ENCODE results near the gene SLTM. TPM values are rescaled to one million over a fixed set of nuclear protein-coding genes. Genes with fewer than 3 reads are reported as not detected.
"Not testable (repeated sequence)": the region's sequence is repeated elsewhere in the genome, so short reads cannot be mapped to it uniquely, and the experiment has no call there.

Gene SLTM
- total RNA-seq, 1 donor from 2014 or later = 96.1 TPM

DNA sequence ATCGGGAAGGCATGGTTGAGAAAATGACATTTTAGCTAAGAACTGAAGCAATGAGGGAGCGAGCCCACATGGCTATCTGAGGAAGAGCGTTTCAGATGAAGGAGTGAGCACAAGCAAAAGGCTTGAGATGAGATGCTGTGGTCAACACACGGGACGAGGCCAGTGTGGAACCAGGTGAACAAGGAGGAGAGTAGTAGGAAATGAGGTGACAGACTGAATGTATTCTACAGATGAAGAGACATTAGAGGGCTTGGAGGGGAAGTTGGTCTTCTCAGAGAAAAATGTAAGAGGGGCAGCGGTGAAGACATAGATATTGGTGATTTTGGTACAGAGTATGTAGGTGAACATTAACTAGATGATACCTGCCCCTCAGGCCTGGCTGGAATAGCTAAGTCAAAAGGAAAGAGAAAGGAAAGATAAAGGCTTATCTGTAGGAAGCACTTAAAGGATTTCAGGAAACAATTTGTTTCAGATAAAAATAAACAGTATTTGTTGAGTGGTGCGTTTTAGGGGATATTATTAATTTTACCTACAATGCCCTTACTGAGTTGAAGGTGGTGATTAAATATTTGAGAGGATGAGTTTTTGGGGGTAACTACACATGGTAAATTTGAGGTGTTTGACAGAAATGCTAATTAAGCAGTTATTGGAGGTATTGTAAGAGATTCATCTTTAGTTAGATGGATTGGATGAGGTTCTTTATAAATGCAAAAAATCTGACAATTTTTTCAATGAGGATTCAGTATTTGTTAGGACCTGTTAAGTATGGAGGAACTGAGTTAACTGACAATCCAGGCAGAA is 57.0 kb downstream of the SLTM start:
- DNase-seq = no peak

DNA sequence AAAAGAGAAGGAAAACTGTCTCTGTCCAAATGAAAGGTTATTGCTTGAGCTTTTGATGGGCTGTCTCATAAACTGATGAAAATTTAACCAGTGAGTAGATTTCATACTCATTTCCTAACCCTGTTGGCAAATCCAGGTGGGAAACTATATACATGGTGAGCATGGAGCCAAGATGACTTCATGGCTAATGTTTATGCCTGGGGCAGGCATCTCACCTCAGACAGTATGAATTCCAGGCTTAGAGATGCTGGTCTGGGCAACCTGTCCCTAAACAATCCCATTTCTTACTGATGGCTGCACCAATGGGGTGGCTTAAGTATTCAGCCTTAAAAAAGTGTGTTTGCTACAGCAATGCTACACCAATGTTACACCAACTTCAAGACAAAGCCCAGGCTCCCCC is 58.1 kb downstream of the SLTM start:
- no peak for DNase-seq

DNA sequence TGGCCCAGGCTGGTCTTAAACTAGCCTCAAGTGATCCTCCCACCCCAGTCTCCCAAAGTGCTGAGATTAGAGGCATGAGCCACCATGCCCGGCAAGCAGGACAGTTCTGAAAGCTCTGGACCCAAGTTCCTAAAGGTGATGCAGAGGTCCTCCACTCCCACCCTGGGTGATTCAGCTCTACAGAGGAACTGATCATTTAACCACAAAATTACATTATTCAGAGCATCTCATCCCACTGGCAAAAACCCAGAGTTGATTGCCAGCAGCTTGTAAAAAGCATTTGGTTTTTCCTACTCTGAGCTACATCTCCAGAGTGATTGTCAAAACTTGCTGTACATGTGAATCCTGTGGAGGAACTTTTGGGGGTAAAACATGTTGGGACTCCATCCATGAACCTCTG is 60.2 kb downstream of the SLTM start:
- DNase-seq = no peak

DNA sequence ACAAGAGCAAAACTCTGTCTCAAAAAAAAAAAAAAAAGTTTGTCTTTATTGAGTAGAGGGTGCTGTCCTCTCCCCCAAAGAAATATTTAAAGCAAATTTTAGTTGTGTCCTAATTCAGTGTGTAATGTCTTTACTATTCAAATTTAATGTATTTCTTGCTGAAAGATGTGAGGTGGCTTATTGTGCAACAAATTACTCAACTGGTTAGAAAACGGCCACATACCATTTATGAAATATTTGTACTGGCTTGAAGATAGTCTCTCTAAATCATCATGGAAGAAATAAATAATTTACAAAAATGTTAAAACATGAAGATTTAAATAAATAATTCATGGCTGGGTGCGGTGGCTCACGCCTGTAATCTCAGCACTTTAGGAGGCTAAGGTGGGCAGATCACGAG is 63.0 kb downstream of the SLTM start:
- no peak for DNase-seq

DNA sequence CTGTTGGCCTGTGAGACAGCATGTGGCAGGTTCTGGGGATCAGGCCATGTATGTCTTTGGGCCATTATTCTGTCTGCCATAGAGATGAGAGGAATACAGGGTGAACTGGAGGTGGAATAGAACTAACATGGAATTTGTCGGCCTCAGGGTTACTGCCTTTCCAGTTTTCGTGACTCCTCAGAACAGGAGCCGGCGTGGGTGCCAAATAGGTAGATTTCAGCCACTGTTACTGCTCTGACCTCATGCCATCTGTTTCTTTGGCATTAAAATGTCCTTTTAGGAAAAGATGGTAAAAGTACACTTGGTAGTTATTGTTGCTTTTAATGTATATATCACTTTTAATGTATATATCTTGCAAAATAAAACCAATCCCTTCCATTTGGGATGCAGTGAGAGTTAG is 65.6 kb downstream of the SLTM start:
- no peak for DNase-seq

DNA sequence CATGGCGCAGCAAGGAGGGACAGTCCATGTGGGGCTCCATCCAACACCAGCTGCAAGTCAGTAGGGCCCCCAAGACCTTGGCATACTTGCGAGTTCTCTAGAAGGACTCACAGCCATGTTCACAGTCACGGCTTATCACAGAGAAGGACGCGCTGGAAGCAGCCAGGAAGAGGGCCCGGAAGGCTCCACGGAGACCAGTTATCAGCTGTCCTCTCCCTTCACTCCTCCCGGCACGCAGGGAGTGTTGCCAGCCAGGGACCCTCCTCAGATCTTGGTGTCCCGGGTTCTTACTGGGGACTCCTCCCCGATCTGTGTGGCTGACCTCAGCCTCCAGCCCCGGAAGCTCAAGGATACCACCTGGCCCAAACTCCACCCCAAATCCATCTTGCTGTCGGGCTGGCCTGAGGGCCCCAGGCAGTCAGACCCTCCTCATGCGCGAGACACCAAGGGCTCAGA is 68.0 kb downstream of the SLTM start:
- DNase-seq = no peak

DNA sequence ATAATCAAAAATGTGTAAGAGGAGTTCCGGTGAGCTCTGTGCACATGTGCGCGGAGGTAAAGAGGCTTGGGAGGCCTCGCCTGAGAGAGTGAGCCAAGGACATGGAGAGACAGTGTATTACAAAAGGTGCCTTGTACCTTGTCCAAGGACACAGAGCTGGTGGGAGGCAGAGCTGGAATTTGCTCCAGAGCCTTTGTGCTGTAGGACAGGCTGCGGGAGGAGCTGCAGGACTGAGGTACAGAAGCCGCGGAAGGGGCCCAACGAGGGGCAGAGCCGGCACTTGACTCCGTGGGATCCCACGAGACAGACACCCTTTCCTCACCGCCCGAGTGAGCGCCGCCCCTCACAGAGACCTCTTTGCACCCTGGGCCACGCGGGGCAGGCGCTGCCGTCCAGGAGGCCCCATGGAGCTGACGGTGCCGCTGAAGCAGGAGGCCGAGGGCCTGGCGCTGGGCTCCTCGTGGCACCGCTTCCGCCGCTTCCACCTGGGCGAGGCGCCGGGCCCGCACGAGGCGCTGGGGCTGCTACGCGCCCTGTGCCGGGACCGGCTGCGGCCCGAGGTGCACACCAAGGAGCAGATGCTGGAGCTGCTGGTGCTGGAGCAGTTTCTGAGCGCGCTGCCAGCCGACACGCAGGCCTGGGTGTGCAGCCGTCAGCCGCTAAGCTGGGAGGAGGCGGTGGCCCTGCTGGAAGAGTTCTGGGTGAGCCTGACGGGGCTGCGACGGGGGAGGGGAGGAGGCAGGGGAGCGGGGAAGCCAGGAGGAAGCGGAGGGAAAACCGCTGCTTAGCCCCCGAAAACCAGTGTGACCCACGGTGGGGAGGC is 68.7 kb downstream of the SLTM start:
- DNase-seq = no peak

DNA sequence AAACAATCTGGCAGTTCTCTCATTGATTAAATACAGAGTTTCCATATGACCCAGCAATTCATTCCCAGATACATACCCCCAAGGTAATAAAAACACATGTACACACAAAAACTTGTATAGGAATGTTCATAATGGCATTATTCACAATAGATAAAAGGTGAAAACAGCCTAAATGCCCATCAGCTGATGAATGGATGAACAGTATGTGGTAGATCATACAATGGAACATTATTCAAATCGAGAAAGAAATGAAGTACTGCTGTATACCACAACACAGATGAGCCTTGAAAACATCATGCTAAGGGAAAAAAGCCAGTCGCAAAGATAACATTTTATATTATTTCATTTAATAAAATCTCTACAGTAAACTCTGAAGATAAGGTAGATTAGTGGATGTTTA is 71.2 kb downstream of the SLTM start:
- DNase-seq = no peak

DNA sequence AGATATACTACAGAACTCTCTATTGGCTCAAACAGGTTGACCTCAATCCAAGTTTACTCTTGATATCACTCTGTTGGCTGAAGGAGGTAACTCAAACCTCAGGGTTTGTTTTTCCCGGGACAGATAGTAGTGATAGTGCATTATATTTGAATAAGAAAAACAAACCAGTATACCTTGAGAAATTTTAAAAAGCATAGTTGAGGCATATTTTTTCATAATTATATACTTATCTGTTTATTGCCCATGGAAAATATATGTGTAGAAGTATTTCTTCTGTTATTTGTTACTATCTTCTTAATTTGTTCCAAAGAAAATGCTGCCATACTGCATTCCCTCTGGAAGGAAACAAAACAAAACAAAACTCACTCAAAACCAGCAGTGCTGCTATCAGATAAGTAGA is 76.9 kb downstream of the SLTM start:
- DNase-seq = not testable (repeated sequence)

DNA sequence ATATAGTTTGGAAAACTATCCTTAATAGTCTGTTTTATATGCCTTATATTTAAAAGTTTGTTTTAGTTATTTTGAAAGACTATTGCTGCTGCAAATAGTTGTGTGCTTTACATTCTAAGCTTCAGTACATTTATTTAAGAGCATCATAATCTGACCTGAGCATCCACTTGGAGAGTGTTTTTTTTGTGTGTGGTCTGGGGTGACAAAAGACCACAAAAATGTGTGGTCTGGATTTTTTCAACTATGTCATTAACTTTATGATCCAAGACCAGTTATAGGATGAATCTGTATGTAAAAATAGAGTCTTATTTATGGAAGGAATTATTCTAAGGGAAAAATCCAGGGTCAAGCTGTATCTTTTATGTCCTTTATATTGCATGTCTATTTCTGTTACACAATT is 77.4 kb downstream of the SLTM start:
- DNase-seq = no peak

DNA sequence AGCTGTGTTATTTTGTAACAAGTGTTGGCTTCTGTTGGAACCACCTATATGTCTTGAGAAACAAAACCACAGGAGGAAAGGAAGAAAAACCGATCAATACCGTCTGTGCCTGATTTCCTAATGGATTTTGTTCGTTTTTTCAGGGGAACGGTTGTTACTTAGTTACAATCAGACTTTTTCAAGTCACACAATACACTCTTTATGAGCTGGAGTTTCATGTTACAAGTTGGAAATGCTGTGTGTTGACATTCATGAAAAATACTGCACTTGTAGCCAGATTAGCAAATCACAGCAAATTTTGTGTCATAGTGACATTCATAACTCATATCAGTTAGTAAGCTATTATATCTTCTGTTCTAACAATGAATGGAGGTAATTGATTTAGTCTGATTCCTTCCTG is 78.9 kb downstream of the SLTM start:
- no peak for DNase-seq

DNA sequence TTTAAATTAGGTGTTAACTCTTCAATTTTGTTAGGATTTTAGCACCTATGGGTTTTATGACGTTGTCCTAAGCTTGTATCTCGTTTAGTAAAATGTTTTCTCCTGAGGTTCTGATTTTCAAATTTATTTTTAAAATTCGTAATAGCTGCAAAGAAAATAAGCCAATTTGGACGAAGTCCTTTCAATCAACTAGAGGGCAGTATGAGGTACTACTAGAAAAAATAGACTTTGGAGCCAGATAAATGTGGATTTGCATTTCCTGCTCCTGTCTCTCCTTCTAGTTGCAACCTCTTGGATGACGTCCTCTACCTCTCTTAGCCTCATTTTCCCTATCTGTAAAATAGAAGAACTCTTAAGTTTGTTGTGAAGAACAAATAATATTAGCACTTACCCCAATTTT is 81.1 kb downstream of the SLTM start:
- no peak for DNase-seq

DNA sequence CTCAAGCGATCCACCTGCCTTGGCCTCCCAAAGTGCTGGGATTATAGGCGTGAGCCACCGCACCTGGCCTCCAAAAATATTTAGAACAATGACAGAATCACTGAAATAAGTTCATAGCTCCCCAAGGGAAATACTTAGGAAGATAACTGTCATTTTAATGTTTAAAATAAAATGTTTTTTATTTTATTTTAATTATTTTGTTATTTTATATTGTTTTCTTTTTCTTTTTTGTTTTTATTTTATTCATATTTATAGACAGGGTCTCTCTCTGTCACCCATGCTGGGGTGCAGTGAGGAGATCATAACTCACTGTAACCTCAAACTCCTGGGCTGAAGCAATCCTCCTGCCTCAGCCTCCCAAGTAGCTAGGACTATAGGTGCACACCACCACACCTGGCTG is 82.3 kb downstream of the SLTM start:
- not testable (repeated sequence) for DNase-seq

DNA sequence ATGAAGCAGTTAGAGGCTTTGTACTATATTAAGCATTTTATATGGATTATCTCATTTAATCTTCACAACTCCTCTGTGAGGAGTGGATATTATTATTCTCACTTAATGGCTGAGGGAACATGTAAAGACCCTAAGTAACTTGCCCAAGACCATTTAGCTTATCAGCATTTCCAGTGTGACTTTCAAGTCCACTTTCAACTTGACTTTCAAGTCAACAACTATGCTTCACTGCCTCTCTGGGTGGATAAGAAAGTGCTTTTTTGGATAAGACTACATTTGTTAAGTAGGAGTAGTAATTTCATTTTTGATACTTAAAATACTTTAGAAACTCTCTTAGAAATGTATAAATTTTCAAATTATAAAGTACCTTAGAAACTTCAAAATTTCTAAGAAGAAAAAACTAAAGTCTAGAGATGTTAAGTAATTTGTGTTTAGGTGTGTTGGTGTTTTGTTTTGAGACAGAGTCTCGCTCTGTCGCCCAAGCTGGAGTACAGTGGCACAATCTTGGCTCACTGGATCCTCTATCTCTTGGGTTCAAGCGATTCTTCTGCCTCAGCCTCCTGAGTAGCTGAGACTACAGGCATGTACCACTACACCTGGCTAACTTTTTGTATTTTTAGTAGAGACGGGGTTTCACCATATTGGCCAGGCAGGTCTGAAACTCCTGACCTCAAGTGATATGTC is 90.6 kb downstream of the SLTM start:
- DNase-seq = no peak

DNA sequence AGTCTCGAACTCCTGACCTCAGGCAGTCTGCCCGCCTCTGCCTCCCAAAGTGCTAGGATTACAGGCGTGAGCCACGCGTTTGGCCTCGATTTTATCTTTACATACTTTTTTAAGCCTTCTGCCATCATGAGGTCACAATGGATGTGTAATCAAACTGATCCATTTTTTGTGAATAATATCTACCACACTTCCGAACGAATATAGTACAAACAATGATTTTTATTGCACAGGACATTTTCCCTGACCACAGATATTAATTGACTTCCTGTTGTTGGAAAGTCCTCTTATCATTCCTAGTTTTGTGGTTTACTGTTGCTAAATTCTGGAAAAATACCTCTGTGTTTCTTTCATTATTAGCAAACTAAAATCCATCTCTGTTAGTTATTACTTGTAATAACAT is 93.4 kb downstream of the SLTM start:
- no peak for DNase-seq

DNA sequence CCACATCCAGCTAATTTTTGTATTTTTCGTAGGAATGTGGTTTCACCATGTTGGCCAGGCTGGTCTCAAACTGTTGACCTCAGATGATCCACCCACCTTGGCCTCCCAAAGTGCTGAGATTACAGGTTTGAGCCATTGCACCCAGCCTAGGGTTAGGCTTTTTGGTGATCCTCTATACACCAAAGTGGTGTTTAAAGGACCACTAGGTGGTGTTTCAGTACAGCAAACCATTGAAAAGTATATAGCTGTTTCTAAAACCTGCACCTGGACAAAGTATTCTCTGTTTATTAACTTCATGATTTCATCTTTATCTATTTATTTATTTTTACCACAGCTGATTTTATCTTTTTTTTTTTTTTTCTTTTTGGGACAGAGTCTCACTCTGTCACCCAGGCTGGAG is 94.0 kb downstream of the SLTM start:
- no peak for DNase-seq

DNA sequence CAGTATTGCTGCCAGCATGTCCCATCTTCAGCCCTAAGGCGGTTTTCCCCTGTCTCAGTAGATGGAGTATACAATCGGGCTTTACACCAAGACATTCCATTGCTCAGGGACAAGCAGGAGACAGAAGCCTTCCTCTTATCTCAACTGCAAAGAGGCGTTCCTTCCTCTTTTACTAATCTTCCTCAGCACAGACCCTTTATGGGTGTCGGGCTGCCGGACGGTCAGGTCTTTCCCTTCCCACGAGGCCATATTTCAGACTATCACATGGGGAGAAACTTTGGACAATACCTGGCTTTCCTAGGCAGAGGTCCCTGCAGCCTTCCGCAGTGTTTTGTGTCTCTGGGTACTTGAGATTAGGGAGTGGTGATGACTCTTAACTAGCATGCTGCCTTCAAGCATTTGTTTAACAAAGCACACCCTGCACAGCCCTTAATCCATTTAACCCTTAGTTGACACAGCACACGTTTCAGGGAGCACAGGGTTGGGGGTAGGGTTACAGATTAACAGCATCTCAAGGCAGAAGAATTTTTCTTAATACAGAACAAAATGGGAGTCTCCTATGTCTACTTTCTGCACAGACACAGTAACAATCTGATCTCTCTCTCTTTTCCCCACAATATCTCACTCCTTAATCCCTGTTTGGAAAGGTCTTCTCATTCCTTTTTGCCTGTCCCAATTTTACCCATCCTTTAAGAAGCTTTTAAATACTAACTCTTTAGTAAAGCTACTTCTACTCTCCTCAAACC is 99.6 kb downstream of the SLTM start:
- not testable (repeated sequence) for DNase-seq

DNA sequence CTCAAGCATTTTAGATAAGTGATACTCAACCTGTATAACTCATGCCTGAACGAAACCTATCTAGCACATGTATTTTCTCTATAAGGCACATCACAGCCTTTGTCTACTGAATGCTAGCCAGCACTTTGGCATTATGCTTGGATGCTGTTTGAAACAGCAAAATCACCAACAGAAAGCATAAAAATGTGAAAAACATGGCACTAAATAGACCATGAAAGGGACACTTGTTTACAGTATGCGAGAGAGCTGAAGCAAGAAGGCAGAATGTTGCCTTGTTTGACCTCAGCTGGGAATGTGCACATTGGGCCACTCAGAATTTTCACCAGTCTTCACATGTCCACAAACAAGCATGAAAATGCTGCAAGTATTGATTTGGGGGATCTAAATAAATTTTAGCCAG is 102.9 kb downstream of the SLTM start:
- DNase-seq = no peak
